Stomach (tissue), 4 donors: ENCODE results near the gene KRTAP10-4.

Experiments used
- CTCF ChIP-seq, 7 experiments: fragments of 450-650 bp in 4 of 7; fragments of 200-600 bp in 3 of 7; sonication (generic) in 3 of 7; IDR thresholded peaks; one replicate each; pipeline ENCODE4 v1.5.1; 2016 to 2019; ENCODE audit warnings: antibody characterized with exemption in 7 of 7, control low read depth in 2 of 7, mild to moderate bottlenecking in 1 of 7
- EP300 ChIP-seq: sonication (generic); formaldehyde crosslinking; IDR thresholded peaks from one replicate; pipeline ENCODE4 v1.6.1; 2017; ENCODE audit warnings: antibody characterized with exemption

GRCh38 chr21:44547656-44548331, 25.7 kb upstream of the KRTAP10-4 start:
- TF ChIP-seq EP300: no peak
- TF ChIP-seq CTCF (IDR thresholded peaks at IDR 0.05): no peak
